Psoas muscle (tissue), 8 donors: ENCODE results near the gene MLLT1. TPM values are rescaled to one million over a fixed set of nuclear protein-coding genes. Genes with fewer than 3 reads are reported as not detected.
A peak's percentile ranks its signal among the peaks of the same experiment; 100 is the strongest.

ENCODE experiments used
- ATAC-seq, 4 donors: fragments of 200-7000 bp; cut with Tn5 transposase; one replicate each; pipeline ENCODE4 v1.9.1; 2020; ENCODE audit warnings: moderate library complexity in 3 of 4, mild to moderate bottlenecking in 2 of 4
- DNase-seq, 2 donors: peaks; one replicate each; pipeline ENCODE4 v3.0.0-alpha.2; 2020
- H3K27ac ChIP-seq: fragments of 200-600 bp; one replicate; pipeline ENCODE4 v1.8.0; 2022
- H3K27me3 ChIP-seq, 3 donors: fragments of 200-600 bp in 1 of 3; one replicate each; pipeline versions ENCODE4 v1.6.1 to v1.8.0; 2013 to 2022; ENCODE audit warnings: low read length in 2 of 3, mild to moderate bottlenecking in 2 of 3, moderate library complexity in 1 of 3; ENCODE audit not compliant: insufficient read depth in 3 of 3
- H3K36me3 ChIP-seq, 2 donors: fragments of 200-600 bp in 1 of 2; one replicate each; pipeline versions ENCODE4 v1.6.1 to v1.8.0; 2013 to 2022; ENCODE audit warnings: low read depth in 1 of 2, mild to moderate bottlenecking in 1 of 2, moderate library complexity in 1 of 2; ENCODE audit not compliant: insufficient read depth in 1 of 2
- H3K4me1 ChIP-seq: fragments of 200-600 bp; one replicate; pipeline ENCODE4 v1.8.0; 2022
- H3K4me3 ChIP-seq: fragments of 200-600 bp; one replicate; pipeline ENCODE4 v1.8.0; 2022; ENCODE audit warnings: mild to moderate bottlenecking
- H3K9me3 ChIP-seq: fragments of 200-600 bp; one replicate; pipeline ENCODE4 v1.8.0; 2022
- WGBS, 3 donors: extraction: QIAGEN DNeasy Blood & Tissue Kit; methylation state at CpG; one replicate each; pipeline versions ENCODE4 v1.1.6 to v1.1.7; 2013; 5-methylcytosine and 5-hydroxymethylcytosine counted together
- intact Hi-C, 2 donors: fragments of 100-400 bp; cut with DNase I; formaldehyde crosslinking; loops; one replicate each; pipeline versions ENCODE4 v1.11.0 to v1.14.2; 2022
- polyA plus RNA-seq, 3 donors: library from polyadenylated mRNA; stranded (reverse); fragments of 200-250 nt; gene quantifications; one replicate each; pipeline ENCODE4 v1.2.3, GENCODE V29; 2013
- total RNA-seq, 4 donors: library from RNA; stranded (reverse); fragmentation: NEBNext Ultra II Directional in 2 of 4; extraction: Animal tissue kit (Norgen Biotek cat#: 25700) in 2 of 4; gene quantifications; one replicate each; pipeline versions ENCODE4 v1.2.1 to v1.2.4, GENCODE V29; 2021 to 2023
- TF ChIP-seq, protein P1 (sequence below): fragments of 200-600 bp; IDR thresholded peaks from one replicate; pipeline ENCODE4 v1.8.0; 2022; ENCODE audit warnings: antibody characterized with exemption
- donor health status: healthy with polysubstance abuse.
- donor health status: DM: no; HTN: no; CAD: no; lungs with moderate emphysema.
- donor health status: Bipolar disorder and iron deficiency.
- donor health status: healthy.
- donor health status: DM: yes; HTN: yes; CAD: no.
- donor health status: DM: no; HTN: no; CAD: no.
- donor health status: DM: no; HTN: no; CAD: no.
- donor health status: DM: yes; HTN: yes; CAD: no.

The MLLT1 gene
- total and polyA plus RNA-seq, 7 donors: 24.2 to 51.7 (median 35.8) TPM

DNA sequence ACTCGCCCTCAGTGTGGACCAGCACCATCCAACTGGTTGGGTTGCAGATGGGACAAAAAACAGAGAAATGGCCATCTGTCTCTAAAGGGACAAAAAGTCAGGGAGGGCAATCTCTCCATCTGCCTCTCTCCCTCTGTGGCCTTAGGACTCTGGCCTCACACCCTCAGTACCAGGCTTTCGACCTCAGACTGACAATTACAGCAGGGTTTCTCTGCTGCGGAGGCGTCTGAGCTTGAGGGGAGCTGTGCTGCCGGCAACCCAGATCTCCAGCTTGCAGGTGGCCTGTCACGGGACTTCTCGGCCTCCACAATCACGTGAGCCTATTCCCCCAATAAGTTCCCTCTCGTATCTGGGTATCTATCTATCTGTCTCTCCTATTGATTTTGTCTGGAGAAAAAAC lies 27.7 kb downstream of the MLLT1 start:
- Histone ChIP-seq H3K9me3 (no peaks in the 10 kb centered on the region), H3K27ac (no peak overlapping the region), H3K4me3 (no peak overlapping the region), H3K36me3 (no peaks in the 10 kb centered on the region), H3K4me1 (peaks cover 37% of the 10 kb centered on the region), H3K27me3 (no peaks in the 10 kb centered on the region)
- 92 to 95% (median 94%) methylated on average over 9 of the region's 9 CpGs for WGBS, 3 donors
- TF ChIP-seq, protein P1, sequence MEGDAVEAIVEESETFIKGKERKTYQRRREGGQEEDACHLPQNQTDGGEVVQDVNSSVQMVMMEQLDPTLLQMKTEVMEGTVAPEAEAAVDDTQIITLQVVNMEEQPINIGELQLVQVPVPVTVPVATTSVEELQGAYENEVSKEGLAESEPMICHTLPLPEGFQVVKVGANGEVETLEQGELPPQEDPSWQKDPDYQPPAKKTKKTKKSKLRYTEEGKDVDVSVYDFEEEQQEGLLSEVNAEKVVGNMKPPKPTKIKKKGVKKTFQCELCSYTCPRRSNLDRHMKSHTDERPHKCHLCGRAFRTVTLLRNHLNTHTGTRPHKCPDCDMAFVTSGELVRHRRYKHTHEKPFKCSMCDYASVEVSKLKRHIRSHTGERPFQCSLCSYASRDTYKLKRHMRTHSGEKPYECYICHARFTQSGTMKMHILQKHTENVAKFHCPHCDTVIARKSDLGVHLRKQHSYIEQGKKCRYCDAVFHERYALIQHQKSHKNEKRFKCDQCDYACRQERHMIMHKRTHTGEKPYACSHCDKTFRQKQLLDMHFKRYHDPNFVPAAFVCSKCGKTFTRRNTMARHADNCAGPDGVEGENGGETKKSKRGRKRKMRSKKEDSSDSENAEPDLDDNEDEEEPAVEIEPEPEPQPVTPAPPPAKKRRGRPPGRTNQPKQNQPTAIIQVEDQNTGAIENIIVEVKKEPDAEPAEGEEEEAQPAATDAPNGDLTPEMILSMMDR: no peak
- intact Hi-C loops: no loop called here
- DNase-seq (no peak), ATAC-seq (no peak)

- H3K27ac ChIP-seq: no peak overlapping the region
- no peaks in the 10 kb centered on the region for H3K27me3 ChIP-seq
- H3K36me3 ChIP-seq: no peaks in the 10 kb centered on the region
- peaks cover 37% of the 10 kb centered on the region for H3K4me1 ChIP-seq
- ATAC-seq (peak in 2 of 4 donors; percentile 47 to 58), DNase-seq (no peak)
- no peaks in the 10 kb centered on the region for H3K9me3 ChIP-seq
- WGBS, 3 donors: 72 to 87% (median 75%) methylated on average over 13 of the region's 13 CpGs
- TF ChIP-seq, protein P1: no peak
- intact Hi-C loops: no loop called here
- no peak overlapping the region for H3K4me3 ChIP-seq
These were observed 28.9 kb downstream of the MLLT1 start for GRCh38 chr19:6250909-6251308.

DNA sequence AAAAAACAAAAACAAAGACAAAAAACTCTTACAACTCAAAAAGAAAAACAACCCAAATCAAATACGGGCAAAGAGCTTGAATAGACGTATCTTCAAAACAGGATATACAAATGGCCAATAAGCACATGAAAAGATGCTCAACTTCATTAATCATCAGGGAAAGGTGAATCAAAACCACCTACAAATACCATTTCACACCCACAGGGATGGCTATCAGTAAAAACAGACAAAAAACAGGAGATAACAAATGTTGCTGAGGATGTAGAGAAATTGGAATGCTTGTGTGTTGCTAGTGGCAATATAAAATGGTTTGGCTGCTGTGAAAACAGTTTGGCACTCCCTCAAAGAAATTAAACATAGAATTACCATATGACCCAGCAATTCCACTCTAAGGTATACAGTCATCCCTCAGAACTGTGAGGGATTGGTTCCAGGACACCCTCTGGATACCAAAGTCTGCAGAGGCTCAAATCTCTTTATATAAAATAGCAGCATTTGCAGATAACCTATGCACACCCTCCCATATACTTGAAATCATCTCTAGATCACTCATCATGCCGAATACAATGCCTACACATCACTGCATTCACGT lies 29.7 kb downstream of the MLLT1 start:
- Histone ChIP-seq H3K4me1 (peaks cover 37% of the 10 kb centered on the region), H3K27me3 (no peaks in the 10 kb centered on the region), H3K27ac (no peak overlapping the region), H3K9me3 (no peaks in the 10 kb centered on the region), H3K4me3 (no peak overlapping the region), H3K36me3 (no peaks in the 10 kb centered on the region)
- TF ChIP-seq, protein P1: no peak
- DNase-seq (no peak), ATAC-seq (peak in 1 of 4 donors; percentile 37)
- intact Hi-C loops: no loop called here
- WGBS, 3 donors: 90 to 96% (median 92%) methylated on average over 4 of the region's 4 CpGs

DNA sequence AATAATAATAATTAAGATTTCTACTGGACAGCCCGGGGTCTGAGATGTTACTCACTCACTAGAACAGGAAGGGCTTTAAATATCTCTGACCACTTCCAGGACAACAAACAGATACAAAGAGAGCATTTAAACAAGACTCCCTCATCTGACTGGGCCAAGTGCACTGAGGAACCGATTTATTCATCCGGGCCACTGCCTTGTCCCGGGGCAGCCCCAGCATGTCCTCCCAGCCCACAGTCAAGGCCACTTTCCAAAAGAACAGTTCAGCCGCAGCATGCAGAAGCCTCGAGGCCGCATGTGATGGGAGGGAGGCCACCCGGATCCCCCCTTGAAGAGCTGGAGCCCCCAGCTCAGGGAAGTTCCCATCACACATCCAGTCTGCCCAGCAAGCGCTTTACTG lies 30.5 kb downstream of the MLLT1 start:
- Histone ChIP-seq H3K27me3 (no peaks in the 10 kb centered on the region), H3K9me3 (no peaks in the 10 kb centered on the region), H3K36me3 (no peaks in the 10 kb centered on the region), H3K27ac (no peak overlapping the region), H3K4me1 (peaks cover 42% of the 10 kb centered on the region), H3K4me3 (no peak overlapping the region)
- TF ChIP-seq, protein P1: no peak
- 59 to 73% (median 62%) methylated on average over 9 of the region's 9 CpGs for WGBS, 3 donors
- ATAC-seq (peak in 2 of 4 donors; percentile 28), DNase-seq (no peak)
- intact Hi-C loops: no loop called here

- H3K4me3 ChIP-seq: no peak overlapping the region
- H3K4me1 ChIP-seq: peaks cover 44% of the 10 kb centered on the region
- ATAC-seq: no peak
These were observed 30.9 kb downstream of the MLLT1 start for GRCh38 chr19:6248844-6249243.

More at GRCh38 chr19:6248844-6249243, 30.9 kb downstream of the MLLT1 start:
- TF ChIP-seq, protein P1: no peak
- no peaks in the 10 kb centered on the region for H3K27me3 ChIP-seq
- no peaks in the 10 kb centered on the region for H3K9me3 ChIP-seq
- no peak for DNase-seq
- no peak overlapping the region for H3K27ac ChIP-seq
- WGBS, 3 donors: 48 to 65% (median 52%) methylated on average over 6 of the region's 6 CpGs
- intact Hi-C loops: no loop called here
- no peaks in the 10 kb centered on the region for H3K36me3 ChIP-seq
